ENCODE measurements around the gene NAAA. TPM values are rescaled to one million over a fixed set of nuclear protein-coding genes. Genes with fewer than 3 reads are reported as not detected.

Gene NAAA
- total and polyA plus RNA-seq, 10 donors = 18.3 to 214 (median 97.2) TPM

DNA sequence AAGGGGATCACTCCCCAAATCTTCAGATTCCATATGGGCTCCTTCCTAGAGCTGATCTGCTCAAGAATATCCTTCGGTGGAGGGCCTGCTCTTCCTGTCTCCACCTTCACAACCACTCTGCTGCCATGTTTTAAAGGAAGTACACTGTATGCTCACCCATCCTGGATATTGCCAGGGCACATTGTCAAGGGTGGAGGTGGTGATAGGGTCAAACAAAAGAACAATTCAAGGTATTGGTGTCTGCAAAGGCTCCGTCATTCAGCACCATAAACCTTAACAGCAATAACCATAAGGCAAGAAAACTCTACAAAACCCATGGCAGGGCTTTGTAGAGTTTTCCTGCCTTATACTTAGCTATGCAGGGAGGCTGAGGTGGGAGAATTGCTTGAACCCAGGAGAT is 18.9 kb downstream of the NAAA start:
- no peaks in the 10 kb centered on the region for H3K27me3 ChIP-seq (replicated peaks in 1 of 7)
- H3K27ac ChIP-seq = no peak overlapping the region
- no peaks in the 10 kb centered on the region for H3K9me3 ChIP-seq
- H3K4me3 ChIP-seq = no peak overlapping the region
- H3K36me3 ChIP-seq = peaks cover 0 to 96% (median 79%) of the 10 kb centered on the region in 6 donors
- WGBS, 5 donors = 89 to 100% (median 98%) methylated on average over 2 of the region's 2 CpGs
- DNase-seq = no peak
- intact Hi-C loops (cut with DNase I; ENCODE audit: low total_unique reads) = no loop called here
- no peaks in the 10 kb centered on the region for H3K4me1 ChIP-seq
- TF ChIP-seq POLR2AphosphoS5 (IDR thresholded peaks at IDR 0.05) (no peak), CTCF (IDR thresholded peaks at IDR 0.05 in 8 of 11, conservative IDR thresholded peaks at IDR 0.05 in 3 of 11) (no peak), POLR2A (IDR thresholded peaks at IDR 0.05) (no peak)

DNA sequence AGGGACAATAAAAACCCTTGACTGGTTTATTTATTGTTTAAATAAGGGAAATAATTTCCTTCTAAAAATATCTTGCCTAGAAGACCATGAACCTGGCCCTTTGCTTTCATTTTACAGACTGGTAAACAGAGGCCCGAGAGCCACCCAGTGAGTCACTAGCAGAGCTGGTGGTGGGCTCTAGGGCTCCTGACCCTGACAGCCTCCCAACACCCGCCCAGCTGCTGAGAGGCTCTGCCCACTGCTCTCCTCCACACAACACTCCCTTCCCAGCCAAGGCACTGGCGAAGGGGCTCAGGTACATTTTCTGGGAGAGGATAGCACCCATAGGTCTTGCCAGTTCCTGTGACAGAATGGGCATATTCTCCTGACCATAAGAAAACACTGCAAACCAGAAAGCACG is 20.5 kb downstream of the NAAA start:
- intact Hi-C loops (cut with DNase I; ENCODE audit: low total_unique reads) = no loop called here
- DNase-seq = no peak
- 93 to 98% (median 96%) methylated on average over 4 of the region's 4 CpGs for WGBS, 5 donors
- peaks cover 0 to 9% (median 0%) of the 10 kb centered on the region in 6 donors for H3K4me1 ChIP-seq
- H3K27ac ChIP-seq = no peak overlapping the region
- H3K4me3 ChIP-seq = no peak overlapping the region
- peaks cover 0 to 95% (median 77%) of the 10 kb centered on the region in 6 donors for H3K36me3 ChIP-seq
- no peaks in the 10 kb centered on the region for H3K27me3 ChIP-seq (replicated peaks in 1 of 7)
- no peak for TF ChIP-seq POLR2AphosphoS5 (IDR thresholded peaks at IDR 0.05)
- TF ChIP-seq CTCF (IDR thresholded peaks at IDR 0.05 in 8 of 11, conservative IDR thresholded peaks at IDR 0.05 in 3 of 11) = no peak
- no peak for TF ChIP-seq POLR2A (IDR thresholded peaks at IDR 0.05)
- no peaks in the 10 kb centered on the region for H3K9me3 ChIP-seq

DNA sequence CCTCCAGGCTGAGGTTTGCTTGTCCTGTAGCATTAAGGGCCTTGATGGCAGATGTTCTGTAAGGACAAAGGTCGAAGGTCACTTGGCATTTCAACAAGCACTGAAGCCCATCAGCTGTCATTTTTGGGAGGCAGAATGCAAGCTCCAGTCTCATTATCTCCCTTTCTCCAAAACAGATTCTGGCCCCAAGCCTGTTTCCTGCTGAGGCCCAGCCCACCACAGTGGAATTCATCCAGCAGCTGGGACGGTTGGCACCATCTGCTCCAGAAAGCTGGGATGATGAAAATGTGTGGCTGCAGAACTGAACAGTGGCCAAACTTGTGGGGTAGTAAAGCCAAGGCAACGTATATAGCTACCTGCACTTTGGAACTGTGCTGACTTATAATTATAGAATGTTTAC is 20.9 kb downstream of the NAAA start:
- H3K4me3 ChIP-seq = no peak overlapping the region
- no peaks in the 10 kb centered on the region for H3K27me3 ChIP-seq (replicated peaks in 1 of 7)
- peaks cover 0 to 9% (median 0%) of the 10 kb centered on the region in 6 donors for H3K4me1 ChIP-seq
- H3K9me3 ChIP-seq = no peaks in the 10 kb centered on the region
- intact Hi-C loops (cut with DNase I; ENCODE audit: low total_unique reads) = no loop called here
- no peak overlapping the region for H3K27ac ChIP-seq
- no peak for DNase-seq
- 65 to 85% (median 73%) methylated on average over 3 of the region's 3 CpGs for WGBS, 5 donors
- H3K36me3 ChIP-seq = peaks cover 0 to 95% (median 74%) of the 10 kb centered on the region in 6 donors
- TF ChIP-seq POLR2A (IDR thresholded peaks at IDR 0.05) = no peak
- TF ChIP-seq CTCF (IDR thresholded peaks at IDR 0.05 in 8 of 11, conservative IDR thresholded peaks at IDR 0.05 in 3 of 11) = no peak
- no peak for TF ChIP-seq POLR2AphosphoS5 (IDR thresholded peaks at IDR 0.05)

DNA sequence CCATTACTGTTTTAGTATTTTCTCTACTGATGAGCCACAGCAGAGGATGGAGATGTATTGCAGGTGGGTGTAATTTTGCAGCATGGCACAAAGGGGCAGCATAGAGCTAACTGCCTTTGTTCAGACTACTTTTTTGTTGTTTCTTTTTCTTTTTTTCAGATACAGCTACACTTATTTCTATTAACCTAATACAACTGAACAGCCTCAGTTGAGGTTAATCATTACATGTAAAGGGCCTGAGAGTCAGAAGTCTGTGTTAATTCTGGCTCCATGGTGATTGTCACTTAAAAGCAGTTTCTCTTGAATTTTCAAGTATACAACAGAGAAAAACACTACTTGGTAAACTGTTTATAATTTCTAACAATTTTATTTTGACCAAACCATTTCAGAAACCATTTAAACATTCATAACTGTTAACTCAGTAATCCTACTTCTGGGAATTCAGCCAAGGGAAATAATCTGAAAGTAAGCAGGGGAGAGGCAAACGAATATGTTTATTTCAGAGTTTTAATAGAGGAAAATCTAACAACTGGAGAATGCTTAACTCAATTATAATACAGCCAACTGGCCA is 24.6 kb downstream of the NAAA start:
- TF ChIP-seq CTCF (IDR thresholded peaks at IDR 0.05 in 8 of 11, conservative IDR thresholded peaks at IDR 0.05 in 3 of 11) (peak; percentile 34 to 76 (median 66)), POLR2AphosphoS5 (IDR thresholded peaks at IDR 0.05) (no peak), POLR2A (IDR thresholded peaks at IDR 0.05) (no peak)
- Histone ChIP-seq H3K9me3 (no peaks in the 10 kb centered on the region), H3K27me3 (replicated peaks in 1 of 7) (no peaks in the 10 kb centered on the region), H3K27ac (peak overlapping the region in 1 of 8 donors; percentile 38), H3K4me3 (no peak overlapping the region), H3K36me3 (peaks cover 0 to 88% (median 46%) of the 10 kb centered on the region in 6 donors), H3K4me1 (peaks cover 0 to 9% (median 0%) of the 10 kb centered on the region in 6 donors)
- no peak for DNase-seq
- intact Hi-C loops (cut with DNase I; ENCODE audit: low total_unique reads) = no loop called here
- 51 to 88% (median 66%) methylated on average over 1 of the region's 1 CpG for WGBS, 5 donors
